Keratinocyte (primary cell): ENCODE results near the gene POLD2. TPM values are rescaled to one million over a fixed set of nuclear protein-coding genes. Genes with fewer than 3 reads are reported as not detected.

Experiments used
- DNase-seq: peaks from one replicate; pipeline ENCODE4 v3.0.0-alpha.2; 2011; ENCODE audit warnings: low read depth, missing footprints, low spot score
- FAIRE-seq: peaks from 2 replicates; lab custom pipeline; 2011; peaks lifted over from hg19 to GRCh38; lab: Jason Lieb, UNC
- H2AFZ ChIP-seq: 2 replicates; pipeline ENCODE4 v1.6.0; 2012; ENCODE audit warnings: low read length, control low read depth, inconsistent platforms; ENCODE audit not compliant: control insufficient read depth
- H3K27ac ChIP-seq: 2 replicates; pipeline ENCODE4 v1.5.1; 2011; ENCODE audit warnings: low read length; ENCODE audit not compliant: control insufficient read depth, insufficient read depth
- H3K27me3 ChIP-seq: 3 replicates; pipeline ENCODE4 v1.6.0; 2011; ENCODE audit warnings: low read length; ENCODE audit not compliant: control insufficient read depth, insufficient read depth; ENCODE audit errors: extremely low read depth
- H3K36me3 ChIP-seq, 2 experiments: 2 replicates in 1 of 2; 3 replicates in 1 of 2; pipeline ENCODE4 v1.5.1; 2011; ENCODE audit warnings: low read length in 2 of 2, mild to moderate bottlenecking in 1 of 2; ENCODE audit not compliant: control insufficient read depth in 2 of 2, insufficient read depth in 2 of 2; ENCODE audit errors: extremely low read depth in 1 of 2
- H3K4me1 ChIP-seq: 3 replicates; pipeline ENCODE4 v1.5.1; 2011; ENCODE audit warnings: low read length; ENCODE audit not compliant: control insufficient read depth, insufficient read depth; ENCODE audit errors: extremely low read depth
- H3K4me2 ChIP-seq: 3 replicates; pipeline ENCODE4 v1.6.0; 2011; ENCODE audit warnings: low read depth, low read length; ENCODE audit not compliant: control insufficient read depth, insufficient read depth; ENCODE audit errors: extremely low read depth
- H3K4me3 ChIP-seq, 3 experiments: fragments of 200-600 bp in 1 of 3; sonication (generic) in 1 of 3; 2 replicates in 2 of 3; 3 replicates in 1 of 3; pipeline ENCODE4 v1.5.1; 2011 to 2016; ENCODE audit warnings: low read length in 3 of 3, mild to moderate bottlenecking in 3 of 3, control low read depth in 2 of 3, inconsistent platforms in 1 of 3, low read depth in 1 of 3, mixed read lengths in 1 of 3, mixed run types in 1 of 3, moderate library complexity in 1 of 3; ENCODE audit not compliant: control insufficient read depth in 2 of 3, insufficient read depth in 2 of 3; ENCODE audit errors: extremely low read depth in 1 of 3
- H3K79me2 ChIP-seq: 2 replicates; pipeline ENCODE4 v1.6.0; 2012; ENCODE audit warnings: low read length; ENCODE audit not compliant: control insufficient read depth, insufficient read depth
- H3K9ac ChIP-seq: 3 replicates; pipeline ENCODE4 v1.6.0; 2011; ENCODE audit warnings: low read length; ENCODE audit not compliant: control insufficient read depth, insufficient read depth; ENCODE audit errors: extremely low read depth
- H3K9me1 ChIP-seq: 3 replicates; pipeline ENCODE4 v1.6.0; 2011; ENCODE audit warnings: low read length; ENCODE audit not compliant: control insufficient read depth, insufficient read depth; ENCODE audit errors: extremely low read depth
- H3K9me3 ChIP-seq: 2 replicates; pipeline ENCODE4 v1.5.1; 2012; ENCODE audit warnings: low read depth, low read length; ENCODE audit not compliant: control insufficient read depth
- H4K20me1 ChIP-seq: 3 replicates; pipeline ENCODE4 v1.6.0; 2011; ENCODE audit warnings: low read length; ENCODE audit not compliant: control insufficient read depth, insufficient read depth; ENCODE audit errors: extremely low read depth
- CTCF ChIP-seq, 3 experiments: IDR thresholded peaks in 1 of 3; conservative IDR thresholded peaks in 1 of 3; optimal IDR thresholded peaks in 1 of 3; 2 replicates in 2 of 3; 3 replicates in 1 of 3; pipeline versions ENCODE3 to v1.5.1; 2011; ENCODE audit warnings: low read length in 3 of 3, mild to moderate bottlenecking in 3 of 3, moderate library complexity in 2 of 3, control low read depth in 1 of 3, inconsistent platforms in 1 of 3; ENCODE audit not compliant: insufficient read depth in 2 of 3; ENCODE audit errors: extremely low read depth in 1 of 3
- EZH2 ChIP-seq: IDR thresholded peaks from one replicate; pipeline ENCODE4 v1.6.1; 2012; ENCODE audit warnings: inconsistent platforms, mild to moderate bottlenecking, low read length, moderate library complexity
- dilution Hi-C: fragments of 300-500 bp; cut with MboI; formaldehyde crosslinking; loops from one replicate; pipeline ENCODE4 v1.7.0; 2020; ENCODE audit warnings: low sequenced_read_pairs; ENCODE audit not compliant: extremely low pct_ligation_motif_present
- polyA plus RNA-seq, 5 experiments: library from polyadenylated mRNA; depleted of rRNA in 3 of 5; stranded (reverse) in 3 of 5; stranded (forward) in 1 of 5; unstranded in 1 of 5; fragments of >200 nt; gene quantifications; 1 replicate in 1 of 5; 2 replicates in 3 of 5; 3 replicates in 1 of 5; pipeline versions ENCODE4 v1.2.1 to v1.2.3, GENCODE V29; 2011 to 2012; ENCODE audit warnings: missing spikeins in 2 of 5, low read depth in 1 of 5, low replicate concordance in 1 of 5

Gene POLD2
- polyA plus RNA-seq, 1 donor (not counting 4 experiments of a cell fraction or from before 2014, with no cell fraction given), result 158 TPM

- Histone ChIP-seq H3K4me1 (peaks cover 5% of the 10 kb centered on the region), H3K27ac (no peak overlapping the region), H3K4me2 (no peak overlapping the region), H4K20me1 (no peaks in the 10 kb centered on the region), H3K9me3 (no peaks in the 10 kb centered on the region), H3K36me3 (no peaks in the 10 kb centered on the region), H2AFZ (no peak overlapping the region), H3K27me3 (no peaks in the 10 kb centered on the region), H3K79me2 (no peaks in the 10 kb centered on the region), H3K4me3 (no peak overlapping the region), H3K9me1 (no peaks in the 10 kb centered on the region), H3K9ac (no peak overlapping the region)
- DNase-seq, result no peak
- TF ChIP-seq EZH2 (no peak), CTCF (optimal IDR thresholded peaks at IDR 0.05 in 1 of 3, IDR thresholded peaks at IDR 0.05 in 1 of 3, conservative IDR thresholded peaks at IDR 0.05 in 1 of 3; ENCODE audit: extremely low read depth in 1 of 3, insufficient read depth in 2 of 3, low read length in 3 of 3) (no peak)
- FAIRE-seq, result no peak
- dilution Hi-C loops, result no loop called here
Observed at GRCh38 chr7:44097064-44097932, 26.1 kb downstream of the POLD2 start.

GRCh38 chr7:44096326-44096881 is 26.9 kb downstream of the POLD2 start:
- no peaks in the 10 kb centered on the region for H3K27me3 ChIP-seq
- no peaks in the 10 kb centered on the region for H3K79me2 ChIP-seq
- H4K20me1 ChIP-seq, result no peaks in the 10 kb centered on the region
- no peak for DNase-seq
- no peak overlapping the region for H3K9ac ChIP-seq
- H3K9me3 ChIP-seq, result no peaks in the 10 kb centered on the region
- FAIRE-seq, result no peak
- H3K9me1 ChIP-seq, result no peaks in the 10 kb centered on the region
- TF ChIP-seq EZH2, result no peak
- TF ChIP-seq CTCF (optimal IDR thresholded peaks at IDR 0.05 in 1 of 3, IDR thresholded peaks at IDR 0.05 in 1 of 3, conservative IDR thresholded peaks at IDR 0.05 in 1 of 3; ENCODE audit: extremely low read depth in 1 of 3, insufficient read depth in 2 of 3, low read length in 3 of 3), result no peak
- no peak overlapping the region for H3K4me2 ChIP-seq
- H3K27ac ChIP-seq, result no peak overlapping the region
- no peaks in the 10 kb centered on the region for H3K4me1 ChIP-seq
- dilution Hi-C loops, result no loop called here
- no peaks in the 10 kb centered on the region for H3K36me3 ChIP-seq
- H2AFZ ChIP-seq, result no peak overlapping the region
- no peak overlapping the region for H3K4me3 ChIP-seq
